ENCODE results near the gene DNAI2. TPM values are rescaled to one million over a fixed set of nuclear protein-coding genes. Genes with fewer than 3 reads are reported as not detected.

Gene DNAI2
- total RNA-seq, 4 donors from 2014 or later = not detected

GRCh38 chr17:74340470-74341023 is 66.5 kb downstream of the DNAI2 start:
- Histone ChIP-seq H3K9me3 (no peaks in the 10 kb centered on the region), H3K36me3 (no peaks in the 10 kb centered on the region), H3K27ac (no peak overlapping the region), H3K4me3 (no peak overlapping the region), H3K27me3 (no peaks in the 10 kb centered on the region), H3K4me1 (no peaks in the 10 kb centered on the region)
- TF ChIP-seq POLR2A (IDR thresholded peaks at IDR 0.05) (no peak), CTCF (IDR thresholded peaks at IDR 0.05) (no peak)
- DNase-seq = no peak

GRCh38 chr17:74342224-74342623 is 68.2 kb downstream of the DNAI2 start:
- Histone ChIP-seq H3K4me3 (no peak overlapping the region), H3K27me3 (no peaks in the 10 kb centered on the region)
- TF ChIP-seq POLR2A (IDR thresholded peaks at IDR 0.05) = no peak
- no peak for TF ChIP-seq CTCF (IDR thresholded peaks at IDR 0.05)

GRCh38 chr17:74343121-74343520 is 69.1 kb downstream of the DNAI2 start:
- no peak for TF ChIP-seq CTCF (IDR thresholded peaks at IDR 0.05)
- Histone ChIP-seq H3K36me3 (no peaks in the 10 kb centered on the region), H3K27ac (no peak overlapping the region), H3K4me3 (no peak overlapping the region), H3K27me3 (no peaks in the 10 kb centered on the region), H3K9me3 (no peaks in the 10 kb centered on the region), H3K4me1 (no peaks in the 10 kb centered on the region)
- no peak for DNase-seq

More at GRCh38 chr17:74342224-74342623, 68.2 kb downstream of the DNAI2 start:
- DNase-seq = no peak
- Histone ChIP-seq H3K36me3 (no peaks in the 10 kb centered on the region), H3K4me1 (no peaks in the 10 kb centered on the region), H3K27ac (no peak overlapping the region), H3K9me3 (no peaks in the 10 kb centered on the region)

DNA sequence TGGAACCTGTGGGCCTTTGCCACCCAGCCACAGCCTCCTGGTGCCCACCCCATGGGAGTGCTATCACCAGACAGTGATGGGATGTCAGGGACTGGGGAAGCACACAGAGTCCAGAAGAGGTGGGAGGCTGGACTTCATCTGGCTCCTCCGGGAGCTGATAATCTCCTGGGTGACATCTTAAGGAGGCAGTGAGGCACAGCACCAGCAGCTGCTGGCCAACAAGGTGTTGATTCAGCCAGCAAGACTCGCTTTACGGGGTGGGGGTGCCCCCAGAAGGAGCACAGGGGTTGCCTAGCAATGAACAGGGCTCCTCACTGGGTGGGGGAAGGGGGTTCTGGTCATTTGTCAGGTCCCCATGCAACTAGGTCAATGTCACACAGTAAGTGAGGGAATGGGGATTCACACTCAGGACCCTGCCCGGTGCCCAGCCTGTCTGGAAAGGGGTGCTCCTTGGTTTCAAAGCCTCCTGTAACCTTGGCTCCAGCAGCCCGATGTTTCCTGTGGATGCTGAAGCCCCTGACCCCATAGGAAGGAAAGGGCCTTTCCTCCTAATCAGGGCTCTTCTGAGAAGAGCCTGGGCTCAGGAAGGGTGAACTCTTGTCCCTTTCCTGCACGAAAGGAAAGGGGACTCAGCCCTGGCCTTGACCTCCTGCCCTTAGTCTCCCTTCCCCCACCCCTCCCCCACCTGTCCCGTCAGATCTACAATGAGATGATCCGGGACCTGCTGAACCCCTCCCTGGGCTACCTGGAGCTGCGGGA is 69.7 kb downstream of the DNAI2 start:
- H3K4me1 ChIP-seq = no peaks in the 10 kb centered on the region
- no peak for TF ChIP-seq POLR2A (IDR thresholded peaks at IDR 0.05)
- no peak for TF ChIP-seq CTCF (IDR thresholded peaks at IDR 0.05)
- no peaks in the 10 kb centered on the region for H3K27me3 ChIP-seq
- DNase-seq = no peak
- H3K4me3 ChIP-seq = no peak overlapping the region
- H3K9me3 ChIP-seq = no peaks in the 10 kb centered on the region
- H3K36me3 ChIP-seq = no peaks in the 10 kb centered on the region
- no peak overlapping the region for H3K27ac ChIP-seq

DNA sequence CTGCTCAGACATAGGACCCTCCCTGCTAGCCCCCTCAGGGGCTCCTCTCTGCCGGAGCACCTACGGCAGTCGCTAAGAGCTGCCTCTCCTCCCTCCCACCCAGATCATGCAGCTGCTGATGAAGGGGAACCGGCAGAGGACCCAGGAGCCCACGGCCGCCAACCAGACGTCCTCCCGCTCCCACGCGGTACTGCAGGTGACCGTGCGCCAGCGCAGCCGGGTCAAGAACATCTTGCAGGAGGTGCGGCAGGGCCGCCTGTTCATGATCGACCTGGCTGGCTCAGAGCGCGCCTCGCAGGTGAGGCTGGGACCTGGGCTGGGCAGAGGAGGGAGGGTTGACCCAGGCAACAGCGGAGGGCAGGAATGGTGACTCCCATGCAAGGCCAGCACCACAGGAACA is 70.6 kb downstream of the DNAI2 start:
- no peak for DNase-seq
- TF ChIP-seq CTCF (IDR thresholded peaks at IDR 0.05) (no peak), POLR2A (IDR thresholded peaks at IDR 0.05) (no peak)
- H3K27me3 ChIP-seq = no peaks in the 10 kb centered on the region
- H3K36me3 ChIP-seq = no peaks in the 10 kb centered on the region
- no peak overlapping the region for H3K4me3 ChIP-seq
- H3K9me3 ChIP-seq = no peaks in the 10 kb centered on the region
- no peaks in the 10 kb centered on the region for H3K4me1 ChIP-seq
- no peak overlapping the region for H3K27ac ChIP-seq
